NCI-H82 (cell line): ENCODE data around the gene AIFM3.
A peak's percentile ranks its signal among the peaks of the same experiment; 100 is the strongest.
"Not testable (repeated sequence)": the region's sequence is repeated elsewhere in the genome, so short reads cannot be mapped to it uniquely, and the experiment has no call there.

Experiments used
- DNase-seq: peaks from one replicate; lab custom pipeline; 2025; lab: John Stamatoyannopoulos, UW

Gene AIFM3

GRCh38 chr22:20957683-20958431 is 9.2 kb upstream of the AIFM3 start:
- DNase-seq, result peak; percentile 59

GRCh38 chr22:20959578-20960461 is 7.2 kb upstream of the AIFM3 start:
- DNase-seq, result no peak

- DNase-seq, result no peak
Measured at GRCh38 chr22:20960609-20961008, 6.4 kb upstream of the AIFM3 start.

- no peak for DNase-seq
Measured at GRCh38 chr22:20962491-20962945, 4.5 kb upstream of the AIFM3 start.

- DNase-seq, result no peak
Measured at GRCh38 chr22:20963201-20964052, 3.6 kb upstream of the AIFM3 start.

- DNase-seq, result no peak
Measured at GRCh38 chr22:20964090-20964798, 2.8 kb upstream of the AIFM3 start.

- no peak for DNase-seq
Measured at GRCh38 chr22:20964799-20965103, 2.3 kb upstream of the AIFM3 start.

GRCh38 chr22:20965104-20965887 is 1.8 kb upstream of the AIFM3 start:
- DNase-seq, result no peak

- DNase-seq, result no peak
Measured at GRCh38 chr22:20965888-20966855, 883 bp upstream of the AIFM3 start.

- DNase-seq, result peak; percentile 44
Measured at GRCh38 chr22:20967697-20968211, 699 bp downstream of the AIFM3 start.

GRCh38 chr22:20968281-20968977 is 1.4 kb downstream of the AIFM3 start:
- DNase-seq, result no peak

- no peak for DNase-seq
Measured at GRCh38 chr22:20970939-20971657, 4.0 kb downstream of the AIFM3 start.

- DNase-seq, result not testable (repeated sequence)
Measured at GRCh38 chr22:20972014-20972694, 5.1 kb downstream of the AIFM3 start.

GRCh38 chr22:20972933-20973577 is 6.0 kb downstream of the AIFM3 start:
- DNase-seq, result no peak

GRCh38 chr22:20973634-20974286 is 6.7 kb downstream of the AIFM3 start:
- no peak for DNase-seq

GRCh38 chr22:20974336-20974955 is 7.4 kb downstream of the AIFM3 start:
- no peak for DNase-seq
